H9 (cell line): ENCODE data around the gene RAB22A. TPM values are rescaled to one million over a fixed set of nuclear protein-coding genes. Genes with fewer than 3 reads are reported as not detected.

Experiments
- DNase-seq: peaks from one replicate; pipeline ENCODE4 v3.0.0-alpha.2; 2017
- H2AFZ ChIP-seq: one replicate; pipeline ENCODE4 v1.6.1; 2013; ENCODE audit warnings: mild to moderate bottlenecking, low read length, control low read depth, moderate library complexity
- H2AK5ac ChIP-seq: 2 replicates; pipeline ENCODE4 v1.6.1; 2013; ENCODE audit warnings: low read length, control low read depth, mixed read lengths; ENCODE audit not compliant: insufficient read length
- H2BK120ac ChIP-seq: one replicate; pipeline ENCODE4 v1.6.1; 2013; ENCODE audit warnings: low read depth, mild to moderate bottlenecking, low read length, control low read depth, inconsistent platforms; ENCODE audit not compliant: poor library complexity, severe bottlenecking
- H2BK12ac ChIP-seq: 2 replicates; pipeline ENCODE4 v1.6.1; 2013; ENCODE audit warnings: low read length, control low read depth, mixed read lengths, low read depth; ENCODE audit not compliant: insufficient read length
- H2BK15ac ChIP-seq: 2 replicates; pipeline ENCODE4 v1.6.1; 2013; ENCODE audit warnings: low read depth, low read length, control low read depth
- H2BK20ac ChIP-seq: one replicate; pipeline ENCODE4 v1.6.1; 2013; ENCODE audit warnings: low read depth, mild to moderate bottlenecking, low read length, control low read depth, inconsistent platforms; ENCODE audit not compliant: poor library complexity, severe bottlenecking
- H2BK5ac ChIP-seq: 2 replicates; pipeline ENCODE4 v1.6.1; 2013; ENCODE audit warnings: low read length, control low read depth, mixed read lengths; ENCODE audit not compliant: insufficient read length
- H3K14ac ChIP-seq: 2 replicates; pipeline ENCODE4 v1.6.1; 2013; ENCODE audit warnings: low read length, control low read depth; ENCODE audit not compliant: insufficient read depth
- H3K18ac ChIP-seq: 2 replicates; pipeline ENCODE4 v1.6.1; 2013; ENCODE audit warnings: low read depth, mild to moderate bottlenecking, mixed read lengths, low read length, control low read depth; ENCODE audit not compliant: insufficient read length
- H3K23ac ChIP-seq: 2 replicates; pipeline ENCODE4 v1.6.1; 2013; ENCODE audit warnings: low read length, control low read depth, mixed read lengths, low read depth; ENCODE audit not compliant: insufficient read length
- H3K23me2 ChIP-seq: 2 replicates; pipeline ENCODE4 v1.6.1; 2013; ENCODE audit warnings: low read depth, mild to moderate bottlenecking, mixed read lengths, low read length, control low read depth; ENCODE audit not compliant: insufficient read length, poor library complexity, severe bottlenecking
- H3K27ac ChIP-seq: 2 replicates; pipeline ENCODE4 v1.5.1; 2013; ENCODE audit warnings: low read length, control low read depth, mixed read lengths, low read depth; ENCODE audit not compliant: insufficient read length
- H3K27me3 ChIP-seq: 2 replicates; pipeline ENCODE4 v1.6.1; 2013; ENCODE audit warnings: low read length, control low read depth, inconsistent platforms; ENCODE audit not compliant: insufficient read depth
- H3K4ac ChIP-seq: 2 replicates; pipeline ENCODE4 v1.6.1; 2013; ENCODE audit warnings: low read depth, mild to moderate bottlenecking, control low read depth, inconsistent platforms, low read length, moderate library complexity
- H3K4me1 ChIP-seq: 2 replicates; pipeline ENCODE4 v1.6.1; 2013; ENCODE audit warnings: low read length, control low read depth, inconsistent platforms; ENCODE audit not compliant: insufficient read depth
- H3K4me2 ChIP-seq: 2 replicates; pipeline ENCODE4 v1.6.1; 2013; ENCODE audit warnings: low read length, control low read depth, mixed read lengths; ENCODE audit not compliant: insufficient read length, insufficient read depth
- H3K56ac ChIP-seq: 2 replicates; pipeline ENCODE4 v1.6.1; 2013; ENCODE audit warnings: low read depth, mild to moderate bottlenecking, mixed read lengths, low read length, control low read depth; ENCODE audit not compliant: insufficient read length
- H3K79me1 ChIP-seq: 2 replicates; pipeline ENCODE4 v1.6.1; 2013; ENCODE audit warnings: low read depth, mild to moderate bottlenecking, moderate library complexity, low read length, control low read depth, inconsistent platforms; ENCODE audit not compliant: insufficient read depth, poor library complexity, severe bottlenecking
- H3K79me2 ChIP-seq: 2 replicates; pipeline ENCODE4 v1.6.1; 2013; ENCODE audit warnings: low read length, control low read depth, inconsistent platforms; ENCODE audit not compliant: insufficient read depth
- H3K9ac ChIP-seq: 2 replicates; pipeline ENCODE4 v1.6.1; 2013; ENCODE audit warnings: low read length, control low read depth, mixed read lengths; ENCODE audit not compliant: insufficient read length; ENCODE audit errors: extremely low read depth
- H3K9me3 ChIP-seq: one replicate; pipeline ENCODE4 v1.6.1; 2013; ENCODE audit warnings: low read depth, low read length, inconsistent platforms; ENCODE audit not compliant: control insufficient read depth
- H3T11ph ChIP-seq: one replicate; pipeline ENCODE4 v1.6.1; 2013; ENCODE audit warnings: mild to moderate bottlenecking, low read length, control low read depth, inconsistent platforms
- H4K20me1 ChIP-seq: one replicate; pipeline ENCODE4 v1.6.1; 2013; ENCODE audit not compliant: control insufficient read depth, insufficient read length, insufficient read depth
- H4K5ac ChIP-seq: 2 replicates; pipeline ENCODE4 v1.6.1; 2013; ENCODE audit warnings: low read depth, mild to moderate bottlenecking, mixed read lengths, low read length, control low read depth; ENCODE audit not compliant: insufficient read length
- H4K8ac ChIP-seq: replicated peaks from 2 replicates; pipeline ENCODE4 v1.6.1; 2013; ENCODE audit warnings: low read length, control low read depth, mixed read lengths, low read depth; ENCODE audit not compliant: insufficient read length
- H4K91ac ChIP-seq: 2 replicates; pipeline ENCODE4 v1.6.1; 2013; ENCODE audit warnings: low read depth, mild to moderate bottlenecking, moderate library complexity, mixed read lengths, low read length, control low read depth; ENCODE audit not compliant: insufficient read length
- H3K27ac Mint-ChIP-seq, 3 experiments: 2 replicates in 2 of 3; 3 replicates in 1 of 3; pipeline ENCODE4 v1.8.0; 2020 to 2021; ENCODE audit warnings: mixed read lengths in 3 of 3, mild to moderate bottlenecking in 1 of 3, moderate library complexity in 1 of 3
- H3K27me3 Mint-ChIP-seq: 2 replicates; pipeline ENCODE4 v1.8.0; 2021; ENCODE audit warnings: low read depth, mild to moderate bottlenecking, moderate library complexity, mixed read lengths
- H3K36me3 Mint-ChIP-seq, 3 experiments: 2 replicates in 2 of 3; 3 replicates in 1 of 3; pipeline ENCODE4 v1.8.0; 2020 to 2021; ENCODE audit warnings: low read depth in 3 of 3, mixed read lengths in 3 of 3; ENCODE audit not compliant: insufficient read depth in 1 of 3
- H3K4me1 Mint-ChIP-seq, 2 experiments: 2 replicates each; pipeline ENCODE4 v1.8.0; 2020; ENCODE audit warnings: mixed read lengths in 2 of 2
- H3K4me3 Mint-ChIP-seq, 2 experiments: 2 replicates in 1 of 2; 3 replicates in 1 of 2; pipeline ENCODE4 v1.8.0; 2020 to 2021; ENCODE audit warnings: mild to moderate bottlenecking in 2 of 2, mixed read lengths in 2 of 2, moderate library complexity in 1 of 2
- H3K9me3 Mint-ChIP-seq, 2 experiments: 2 replicates in 1 of 2; 3 replicates in 1 of 2; pipeline ENCODE4 v1.8.0; 2020; ENCODE audit warnings: mild to moderate bottlenecking in 2 of 2, mixed read lengths in 2 of 2, moderate library complexity in 1 of 2
- CTCF ChIP-seq: fragments of 200-600 bp; sonication (generic); conservative IDR thresholded peaks from 3 replicates; pipeline ENCODE4 v1.8.0; 2021; ENCODE audit warnings: antibody characterized with exemption, mild to moderate bottlenecking
- WGBS: extraction: QIAGEN DNeasy Blood & Tissue Kit; methylation state at CpG from one replicate; pipeline ENCODE4 v1.1.7; 2013; ENCODE audit warnings: missing lambda C conversion rate, low lambda C conversion rate, mixed read lengths; ENCODE audit not compliant: insufficient read length; ENCODE audit errors: extremely low coverage; 5-methylcytosine and 5-hydroxymethylcytosine counted together
- total RNA-seq: library from RNA; stranded (reverse); gene quantifications from 2 replicates; pipeline ENCODE4 v1.2.1, GENCODE V29; 2021

RAB22A gene
- total RNA-seq, 1 experiment from 2014 or later, result 6.3 TPM

GRCh38 chr20:58287638-58288037 is 21.9 kb upstream of the RAB22A start:
- H3K27ac Mint-ChIP-seq, result no peak overlapping the region
- H2BK12ac ChIP-seq, result no peak overlapping the region

More at GRCh38 chr20:58287638-58288037, 21.9 kb upstream of the RAB22A start:
- Histone ChIP-seq H3K79me2 (no peaks in the 10 kb centered on the region), H3K27ac (no peak overlapping the region), H3K9me3 (no peaks in the 10 kb centered on the region), H4K91ac (no peak overlapping the region), H3K9ac (no peak overlapping the region), H2BK15ac (no peak overlapping the region), H2AK5ac (no peak overlapping the region), H3K4me2 (no peak overlapping the region), H2BK5ac (no peak overlapping the region), H3K56ac (no peak overlapping the region), H2BK120ac (no peak overlapping the region), H3K4me1 (no peaks in the 10 kb centered on the region), H3K4ac (no peak overlapping the region), H4K8ac (no peak overlapping the region), H3K79me1 (no peaks in the 10 kb centered on the region), H3K27me3 (no peaks in the 10 kb centered on the region), H2AFZ (no peak overlapping the region), H3K23me2 (no peaks in the 10 kb centered on the region), H2BK20ac (no peak overlapping the region), H3K14ac (no peak overlapping the region), H4K5ac (no peak overlapping the region), H3T11ph (no peak overlapping the region), H3K23ac (no peak overlapping the region), H4K20me1 (no peaks in the 10 kb centered on the region), H3K18ac (no peak overlapping the region)
- peaks cover 2 to 14% (median 5%) of the 10 kb centered on the region in 3 experiments; a peak in 5 of 7 replicates for H3K36me3 Mint-ChIP-seq
- H3K27me3 Mint-ChIP-seq, result no peaks in the 10 kb centered on the region
- WGBS, result no CpG with 5 or more reads among the region's 3 CpGs
- no peak for DNase-seq
- no peak overlapping the region for H3K4me3 Mint-ChIP-seq
- H3K9me3 Mint-ChIP-seq, result peaks cover 0 to 2% of the 10 kb centered on the region in 2 experiments; a peak in 2 of 5 replicates
- no peak for TF ChIP-seq CTCF
- peaks cover 0 to 3% of the 10 kb centered on the region in 2 experiments; a peak in 1 of 4 replicates for H3K4me1 Mint-ChIP-seq
